C4-2B (cell line): ENCODE results near the gene P2RX7.

Experiments
- ZFX ChIP-seq: fragments of 450-650 bp; IDR thresholded peaks from 2 replicates; pipeline ENCODE4 v1.6.1; 2017
- TF ChIP-seq, protein P1 (sequence below): fragments of 450-650 bp; conservative IDR thresholded peaks from 2 replicates; pipeline ENCODE4 v1.5.1; 2017; ENCODE audit warnings: mild to moderate bottlenecking

DNA sequence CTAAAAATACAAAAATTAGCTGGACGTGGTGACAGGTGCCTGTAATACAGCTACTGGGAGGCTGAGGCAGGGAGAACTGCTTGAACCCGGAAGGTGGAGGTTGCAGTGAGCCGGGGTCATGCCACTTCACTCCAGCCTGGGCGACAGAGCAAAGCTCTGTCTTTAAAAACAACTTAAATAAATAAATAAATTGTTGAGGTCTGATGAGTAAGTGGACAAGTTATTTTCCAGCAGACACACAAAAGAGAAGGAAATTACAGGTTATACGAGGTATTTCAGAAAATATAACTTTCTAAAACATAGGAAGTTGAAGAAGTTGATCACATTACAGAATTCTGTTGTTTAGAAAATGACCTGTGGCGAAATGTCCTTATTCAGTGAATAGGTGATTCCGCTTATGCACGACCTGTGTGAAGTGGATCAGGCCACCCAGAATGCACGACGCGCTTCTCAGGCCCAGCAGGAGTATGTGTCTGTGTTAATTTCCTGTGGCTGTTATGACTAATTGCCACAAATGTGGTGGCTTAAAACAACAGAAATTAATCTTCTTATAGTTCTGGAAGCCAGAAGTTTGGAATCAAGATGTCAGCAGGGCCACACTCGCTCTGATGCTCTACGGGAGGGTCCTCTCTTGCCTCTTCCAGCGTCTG, 38.1 kb downstream of the P2RX7 start:
- TF ChIP-seq, protein P1, sequence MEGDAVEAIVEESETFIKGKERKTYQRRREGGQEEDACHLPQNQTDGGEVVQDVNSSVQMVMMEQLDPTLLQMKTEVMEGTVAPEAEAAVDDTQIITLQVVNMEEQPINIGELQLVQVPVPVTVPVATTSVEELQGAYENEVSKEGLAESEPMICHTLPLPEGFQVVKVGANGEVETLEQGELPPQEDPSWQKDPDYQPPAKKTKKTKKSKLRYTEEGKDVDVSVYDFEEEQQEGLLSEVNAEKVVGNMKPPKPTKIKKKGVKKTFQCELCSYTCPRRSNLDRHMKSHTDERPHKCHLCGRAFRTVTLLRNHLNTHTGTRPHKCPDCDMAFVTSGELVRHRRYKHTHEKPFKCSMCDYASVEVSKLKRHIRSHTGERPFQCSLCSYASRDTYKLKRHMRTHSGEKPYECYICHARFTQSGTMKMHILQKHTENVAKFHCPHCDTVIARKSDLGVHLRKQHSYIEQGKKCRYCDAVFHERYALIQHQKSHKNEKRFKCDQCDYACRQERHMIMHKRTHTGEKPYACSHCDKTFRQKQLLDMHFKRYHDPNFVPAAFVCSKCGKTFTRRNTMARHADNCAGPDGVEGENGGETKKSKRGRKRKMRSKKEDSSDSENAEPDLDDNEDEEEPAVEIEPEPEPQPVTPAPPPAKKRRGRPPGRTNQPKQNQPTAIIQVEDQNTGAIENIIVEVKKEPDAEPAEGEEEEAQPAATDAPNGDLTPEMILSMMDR, result no peak
- no peak for TF ChIP-seq ZFX
